NOMO-1 treated with DMSO at 0.1 percent for 48 hours (cell line): Measurements from ENCODE around the gene TSPAN18.

Experiments used
- DNase-seq: peaks from one replicate; lab custom pipeline; 2025; ENCODE audit not compliant: unreplicated experiment; lab: John Stamatoyannopoulos, UW

Gene TSPAN18

GRCh38 chr11:44726283-44727113 lies at the start of gene TSPAN18:
Gene TSPAN18 (plus strand): TSS chr11:44726962. CDS start chr11:44906417, 179,455 bp downstream.
- DNase-seq, result no peak

- DNase-seq, result no peak
These were observed 45.7 kb upstream of the TSPAN18 start for GRCh38 chr11:44680982-44681597.

GRCh38 chr11:44681698-44682097 lies 45.1 kb upstream of the TSPAN18 start:
- no peak for DNase-seq

- no peak for DNase-seq
These were observed 41.9 kb upstream of the TSPAN18 start for GRCh38 chr11:44684859-44685281.

GRCh38 chr11:44687388-44687787 lies 39.4 kb upstream of the TSPAN18 start:
- DNase-seq, result no peak

- no peak for DNase-seq
These were observed 37.5 kb upstream of the TSPAN18 start for GRCh38 chr11:44689265-44689664.

GRCh38 chr11:44690651-44691050 lies 36.1 kb upstream of the TSPAN18 start:
- DNase-seq, result no peak

GRCh38 chr11:44692460-44692859 lies 34.3 kb upstream of the TSPAN18 start:
- DNase-seq, result no peak

GRCh38 chr11:44693654-44694119 lies 33.1 kb upstream of the TSPAN18 start:
- no peak for DNase-seq

GRCh38 chr11:44694443-44694842 lies 32.3 kb upstream of the TSPAN18 start:
- no peak for DNase-seq

GRCh38 chr11:44695169-44695833 lies 31.5 kb upstream of the TSPAN18 start:
- DNase-seq, result no peak

- no peak for DNase-seq
These were observed 28.4 kb upstream of the TSPAN18 start for GRCh38 chr11:44698252-44698912.

GRCh38 chr11:44699497-44700408 lies 27.0 kb upstream of the TSPAN18 start:
- no peak for DNase-seq

GRCh38 chr11:44701276-44701675 lies 25.5 kb upstream of the TSPAN18 start:
- DNase-seq, result no peak

- no peak for DNase-seq
These were observed 23.9 kb upstream of the TSPAN18 start for GRCh38 chr11:44702889-44703288.

GRCh38 chr11:44707094-44707493 lies 19.7 kb upstream of the TSPAN18 start:
- no peak for DNase-seq

GRCh38 chr11:44708009-44708408 lies 18.8 kb upstream of the TSPAN18 start:
- DNase-seq, result no peak

- no peak for DNase-seq
These were observed 18.1 kb upstream of the TSPAN18 start for GRCh38 chr11:44708523-44709280.

- DNase-seq, result no peak
These were observed 17.5 kb upstream of the TSPAN18 start for GRCh38 chr11:44709281-44709562.

GRCh38 chr11:44709966-44710365 lies 16.8 kb upstream of the TSPAN18 start:
- DNase-seq, result no peak
